GM23248 (cell line): Measurements from ENCODE around the gene HOXA4.

Source experiments
- EZH2 ChIP-seq: fragments of 200-600 bp; sonication (generic); IDR thresholded peaks from 2 replicates; pipeline ENCODE4 v1.6.1; 2018; ENCODE audit warnings: antibody characterized with exemption, mild to moderate bottlenecking; ENCODE audit not compliant: insufficient read depth, poor library complexity, severe bottlenecking
- EZH2phosphoT487 ChIP-seq: fragments of 200-600 bp; sonication (generic); IDR thresholded peaks from 2 replicates; pipeline ENCODE4 v1.6.1; 2018; ENCODE audit warnings: antibody characterized with exemption, moderate library complexity, mild to moderate bottlenecking, low read depth; ENCODE audit not compliant: insufficient read depth

GRCh38 chr7:27172823-27173510 lies 42.4 kb upstream of the HOXA4 start:
- TF ChIP-seq EZH2phosphoT487 (no peak), EZH2 (no peak)
